GM10847 (cell line): ENCODE measurements around the gene PGM3.

Source experiments
- POLR2A ChIP-seq: IDR thresholded peaks from 2 replicates; pipeline ENCODE4 v1.6.1; 2011; ENCODE audit not compliant: insufficient read length; ENCODE audit errors: extremely low read depth

Gene PGM3

GRCh38 chr6:83152913-83153312, 40.2 kb downstream of the PGM3 start:
- no peak for TF ChIP-seq POLR2A

GRCh38 chr6:83151114-83151513, 42.0 kb downstream of the PGM3 start:
- TF ChIP-seq POLR2A = no peak

- no peak for TF ChIP-seq POLR2A
Measured at GRCh38 chr6:83138758-83139157, 54.3 kb downstream of the PGM3 start.

- no peak for TF ChIP-seq POLR2A
Measured at GRCh38 chr6:83138118-83138722, 54.8 kb downstream of the PGM3 start.

GRCh38 chr6:83132121-83132520, 60.9 kb downstream of the PGM3 start:
- TF ChIP-seq POLR2A = no peak

GRCh38 chr6:83127976-83128375, 65.1 kb downstream of the PGM3 start:
- no peak for TF ChIP-seq POLR2A

- TF ChIP-seq POLR2A = no peak
Measured at GRCh38 chr6:83127258-83127657, 65.8 kb downstream of the PGM3 start.

GRCh38 chr6:83126807-83127206, 66.3 kb downstream of the PGM3 start:
- no peak for TF ChIP-seq POLR2A

GRCh38 chr6:83126223-83126622, 66.8 kb downstream of the PGM3 start:
- no peak for TF ChIP-seq POLR2A

GRCh38 chr6:83125425-83125824, 67.6 kb downstream of the PGM3 start:
- TF ChIP-seq POLR2A = no peak

GRCh38 chr6:83124553-83124952, 68.5 kb downstream of the PGM3 start:
- TF ChIP-seq POLR2A = no peak

GRCh38 chr6:83119742-83120300, 73.2 kb downstream of the PGM3 start:
- no peak for TF ChIP-seq POLR2A

- TF ChIP-seq POLR2A = no peak
Measured at GRCh38 chr6:83117802-83118201, 75.3 kb downstream of the PGM3 start.
